T-helper 2 cell (primary cell): ENCODE measurements around the gene TRH.
A peak's percentile ranks its signal among the peaks of the same experiment; 100 is the strongest.
"Not testable (repeated sequence)": the region's sequence is repeated elsewhere in the genome, so short reads cannot be mapped to it uniquely, and the experiment has no call there.

Source experiments
- DNase-seq, 5 experiments: peaks; one replicate each; pipeline versions ENCODE4 v3.0.0 to v3.0.0-alpha.2; 2012 to 2022

TRH gene

DNA sequence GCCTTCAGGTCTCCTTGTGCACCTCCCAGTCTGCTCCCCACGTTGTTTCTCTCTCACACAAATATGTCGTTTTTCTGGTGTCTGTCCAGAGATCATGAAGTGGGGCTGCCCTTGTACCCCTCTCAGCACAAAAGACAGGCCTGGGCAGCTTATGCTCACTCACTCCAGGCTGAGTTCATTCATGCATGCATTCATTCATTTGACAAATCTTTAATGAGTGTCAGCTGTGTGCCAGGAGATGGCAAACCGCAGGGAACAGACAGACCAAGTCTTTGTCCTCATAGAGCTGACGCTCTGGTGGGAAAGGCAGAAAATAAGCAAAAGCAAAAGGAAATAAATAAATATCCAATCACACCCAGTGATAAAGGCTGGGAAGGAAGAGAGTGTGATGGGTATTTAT, 7.6 kb upstream of the TRH start:
- no peak for DNase-seq

- DNase-seq, result no peak
Observed at GRCh38 chr3:129967761-129968160, 6.8 kb upstream of the TRH start.

- no peak for DNase-seq
Observed at GRCh38 chr3:129971351-129972052, 3.0 kb upstream of the TRH start.

DNA sequence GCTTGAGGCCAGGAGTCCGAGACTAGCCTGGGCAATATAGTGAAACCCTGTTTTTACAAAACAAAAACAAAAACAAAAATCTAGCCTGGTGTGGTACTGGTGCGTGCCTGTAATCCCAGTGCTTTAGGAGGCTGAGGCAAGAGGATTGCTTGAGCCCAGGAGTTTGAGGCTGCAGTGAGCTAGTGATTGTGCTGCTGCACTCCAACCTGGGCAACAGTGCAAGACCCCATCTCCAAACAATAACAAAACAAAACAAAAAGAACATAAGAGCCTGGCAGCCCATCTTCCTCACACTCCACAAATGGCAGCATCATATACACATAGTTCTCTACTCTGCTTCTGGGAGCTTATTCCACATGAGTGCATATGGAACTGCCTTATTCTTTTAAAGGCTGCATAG, 2.2 kb upstream of the TRH start:
- DNase-seq, result no peak

GRCh38 chr3:129973853-129974563, 512 bp upstream of the TRH start:
- no peak for DNase-seq

- peak in 1 of 5 experiments; percentile 8 for DNase-seq
Observed at GRCh38 chr3:129974833-129975704, 549 bp downstream of the TRH start.

GRCh38 chr3:129975705-129976048, 1.2 kb downstream of the TRH start:
- no peak for DNase-seq

GRCh38 chr3:129976286-129976685, 1.8 kb downstream of the TRH start:
- DNase-seq, result no peak

DNA sequence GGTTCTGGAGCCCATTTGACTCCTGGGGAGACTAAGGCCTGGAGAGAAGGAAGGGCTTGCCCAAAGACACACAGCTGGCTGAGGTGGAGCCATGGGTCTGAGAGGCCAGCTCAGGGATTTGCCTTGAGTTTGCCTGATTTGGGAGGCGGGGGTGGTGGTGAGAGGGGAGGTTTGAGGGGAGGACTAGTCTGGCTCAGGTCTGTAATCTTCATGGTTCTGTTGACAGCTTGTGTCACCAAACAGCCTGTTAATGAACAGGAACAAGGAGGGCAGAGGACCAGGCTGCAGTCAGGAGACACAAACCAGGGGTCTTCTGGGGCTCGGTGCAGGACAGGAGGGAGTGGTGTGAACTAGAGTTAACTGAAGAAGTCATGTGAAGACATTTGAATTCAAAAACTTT, 3.6 kb downstream of the TRH start:
- DNase-seq, result no peak

DNA sequence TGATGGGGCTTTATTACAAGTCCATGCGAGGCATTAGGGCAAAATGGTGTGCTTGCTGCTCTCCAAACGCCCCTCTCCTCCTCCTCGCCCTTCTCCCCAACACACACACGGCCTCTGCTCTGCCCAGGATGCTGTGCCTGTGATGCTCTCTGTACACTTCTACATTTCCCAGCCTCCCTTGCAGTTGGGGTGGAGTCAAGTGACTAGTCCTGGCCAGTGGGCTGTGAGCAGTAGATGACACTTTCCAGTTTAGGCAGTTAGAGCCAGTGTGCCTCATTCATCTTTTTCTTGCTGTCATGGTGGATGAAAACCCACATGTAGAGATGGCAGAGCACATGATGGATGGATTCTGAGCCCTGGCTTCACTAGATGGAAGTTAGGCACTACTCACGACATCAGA, 5.4 kb downstream of the TRH start:
- no peak for DNase-seq

DNA sequence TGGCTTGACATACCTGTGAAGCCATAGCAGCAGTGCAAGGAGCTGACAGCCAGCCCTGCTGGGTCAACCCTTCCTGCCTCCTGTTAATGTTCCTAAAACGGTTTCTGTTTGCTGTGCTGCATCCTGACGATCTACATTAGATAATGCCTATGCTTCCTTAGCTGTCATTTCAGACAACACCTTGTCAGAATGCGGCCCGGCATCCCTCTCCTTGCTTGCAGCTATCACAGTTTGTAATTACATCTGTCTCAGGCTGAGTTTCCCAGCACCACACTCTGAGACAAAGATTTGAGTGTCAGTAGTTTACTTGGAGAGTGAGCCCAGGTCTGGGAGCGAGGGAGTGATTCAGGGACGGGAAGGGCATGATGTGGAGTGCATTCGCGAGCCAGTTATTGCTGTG, 9.0 kb downstream of the TRH start:
- no peak for DNase-seq

DNA sequence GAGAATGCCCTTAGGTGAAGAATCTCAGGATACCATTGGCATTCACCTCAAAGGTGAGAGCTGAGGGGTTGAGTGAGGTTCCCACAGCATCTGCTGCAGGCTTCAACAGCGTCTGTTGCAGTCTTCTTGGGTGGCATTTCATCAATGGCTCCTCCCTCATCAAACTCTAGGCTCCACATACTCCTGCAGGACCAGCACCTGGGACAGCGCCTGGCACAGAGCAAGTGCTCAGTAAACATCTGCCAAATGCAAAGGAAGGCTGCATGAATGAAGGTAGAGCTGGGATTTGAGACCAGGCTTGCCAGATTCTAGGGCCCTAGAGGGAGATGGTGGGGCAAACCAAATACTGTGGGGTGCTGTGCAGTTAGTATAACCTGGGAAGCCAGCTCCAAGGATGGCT, 9.6 kb downstream of the TRH start:
- no peak for DNase-seq

DNA sequence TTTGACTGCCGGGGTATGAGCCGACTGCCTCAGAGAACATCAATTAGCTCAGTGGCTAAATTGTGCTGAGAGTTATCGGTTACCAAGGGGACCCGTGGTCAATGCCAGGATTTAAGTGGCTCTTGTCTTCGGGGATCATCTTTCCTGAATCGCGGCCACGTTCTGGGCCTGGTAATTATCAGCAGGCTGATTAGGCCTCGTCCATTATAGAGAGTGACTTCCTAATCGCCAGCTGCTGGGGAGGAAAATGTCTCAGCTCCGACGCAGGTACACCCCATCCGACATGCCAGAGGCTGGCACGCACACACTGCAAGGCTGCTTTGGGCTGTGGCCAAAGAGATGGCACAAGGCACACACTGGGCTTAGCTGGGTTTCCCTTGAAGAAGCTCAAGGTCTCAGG, 10.6 kb downstream of the TRH start:
- DNase-seq, result no peak

DNA sequence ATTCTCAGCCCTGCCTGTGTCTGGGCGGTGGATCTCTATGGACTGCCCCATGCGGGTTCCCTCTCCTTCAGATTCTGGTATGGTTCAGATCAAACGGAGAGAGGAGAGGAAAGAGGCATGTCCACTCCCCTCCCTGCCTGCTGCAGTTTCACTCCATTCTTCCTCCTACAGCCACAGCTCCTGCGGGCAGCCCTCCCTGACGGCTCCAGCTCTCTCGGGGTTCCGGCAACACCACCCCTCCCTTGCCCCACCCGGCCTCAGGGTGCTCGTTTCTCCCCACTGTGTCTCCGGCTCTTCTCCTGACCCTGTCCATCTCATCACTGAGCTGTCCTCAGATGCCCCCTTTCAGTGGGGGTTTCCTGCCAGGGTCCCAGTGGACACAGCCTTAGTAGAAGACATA, 13.9 kb downstream of the TRH start:
- DNase-seq, result no peak

DNA sequence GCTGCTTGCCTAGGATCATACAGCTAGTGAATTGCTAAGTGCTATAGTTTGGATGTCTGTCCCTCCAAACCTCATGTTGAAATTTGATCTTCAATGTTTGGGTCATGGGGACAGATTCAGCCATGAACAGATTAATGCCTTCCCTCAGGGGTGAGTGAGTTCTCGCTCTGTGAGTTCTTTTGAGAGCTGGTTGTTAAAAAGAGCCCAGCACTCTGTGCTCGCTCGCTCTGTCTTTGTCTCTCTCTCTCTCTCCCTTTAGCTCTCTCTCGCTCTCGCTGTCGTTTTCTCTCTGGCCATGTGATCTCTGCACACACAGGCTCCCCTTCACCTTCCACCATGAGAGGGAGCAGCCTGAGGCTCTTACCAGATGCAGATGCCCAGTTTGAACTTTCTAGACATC, 14.9 kb downstream of the TRH start:
- no peak for DNase-seq

DNA sequence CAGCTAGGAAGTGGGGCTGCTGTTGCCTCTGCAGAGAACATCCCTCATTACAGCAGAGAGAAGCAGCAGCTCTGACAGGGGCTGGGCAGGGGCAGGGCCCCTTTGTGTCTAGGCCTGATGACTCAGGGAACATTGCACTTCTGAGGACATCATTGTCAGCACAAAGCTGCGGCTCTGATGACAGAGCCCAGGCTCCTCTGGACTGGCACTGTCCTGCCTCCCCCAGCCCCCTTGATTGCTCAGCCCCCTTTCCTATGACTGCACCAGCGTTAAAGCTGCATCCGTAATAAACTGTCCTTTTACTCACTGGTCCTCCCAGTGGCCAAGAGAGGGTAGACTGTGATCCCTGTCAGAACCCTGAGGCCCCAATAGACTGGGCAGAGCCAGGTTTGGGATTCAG, 18.3 kb downstream of the TRH start:
- no peak for DNase-seq

DNA sequence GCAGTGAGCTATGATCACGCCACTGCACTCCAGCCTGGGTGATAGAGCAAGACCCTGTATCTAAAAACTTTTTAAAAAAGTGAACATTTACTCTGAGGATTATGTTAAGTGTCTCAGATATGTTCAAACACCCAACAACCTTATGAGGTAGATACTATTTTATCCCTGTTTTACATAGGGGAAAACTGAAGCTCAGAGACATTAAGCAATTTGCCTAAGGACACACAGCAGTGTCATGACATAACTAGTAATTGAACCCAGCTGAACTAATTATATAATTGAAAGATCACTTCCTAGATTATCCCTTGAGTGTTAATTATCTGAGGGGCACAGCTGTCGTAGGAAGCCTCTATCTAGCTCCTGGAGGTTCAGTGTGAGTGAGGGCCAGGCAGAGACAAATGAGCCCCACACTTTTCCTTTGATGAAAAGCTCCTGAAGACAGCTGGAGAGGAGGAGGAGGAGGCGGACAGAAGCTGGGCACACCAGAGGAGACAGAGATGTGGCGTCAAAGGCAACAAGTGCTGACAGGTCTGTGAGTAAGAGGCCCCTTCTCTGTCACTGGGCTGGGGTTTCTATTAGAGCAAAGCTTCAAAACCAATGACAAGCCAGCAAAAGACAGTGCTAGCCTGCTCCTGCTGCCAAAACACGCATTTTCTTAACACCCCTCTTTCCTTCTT, 20.5 kb downstream of the TRH start:
- DNase-seq, result no peak

- no peak for DNase-seq
Observed at GRCh38 chr3:129996073-129996472, 21.6 kb downstream of the TRH start.

- not testable (repeated sequence) for DNase-seq
Observed at GRCh38 chr3:129999176-129999575, 24.7 kb downstream of the TRH start.

DNA sequence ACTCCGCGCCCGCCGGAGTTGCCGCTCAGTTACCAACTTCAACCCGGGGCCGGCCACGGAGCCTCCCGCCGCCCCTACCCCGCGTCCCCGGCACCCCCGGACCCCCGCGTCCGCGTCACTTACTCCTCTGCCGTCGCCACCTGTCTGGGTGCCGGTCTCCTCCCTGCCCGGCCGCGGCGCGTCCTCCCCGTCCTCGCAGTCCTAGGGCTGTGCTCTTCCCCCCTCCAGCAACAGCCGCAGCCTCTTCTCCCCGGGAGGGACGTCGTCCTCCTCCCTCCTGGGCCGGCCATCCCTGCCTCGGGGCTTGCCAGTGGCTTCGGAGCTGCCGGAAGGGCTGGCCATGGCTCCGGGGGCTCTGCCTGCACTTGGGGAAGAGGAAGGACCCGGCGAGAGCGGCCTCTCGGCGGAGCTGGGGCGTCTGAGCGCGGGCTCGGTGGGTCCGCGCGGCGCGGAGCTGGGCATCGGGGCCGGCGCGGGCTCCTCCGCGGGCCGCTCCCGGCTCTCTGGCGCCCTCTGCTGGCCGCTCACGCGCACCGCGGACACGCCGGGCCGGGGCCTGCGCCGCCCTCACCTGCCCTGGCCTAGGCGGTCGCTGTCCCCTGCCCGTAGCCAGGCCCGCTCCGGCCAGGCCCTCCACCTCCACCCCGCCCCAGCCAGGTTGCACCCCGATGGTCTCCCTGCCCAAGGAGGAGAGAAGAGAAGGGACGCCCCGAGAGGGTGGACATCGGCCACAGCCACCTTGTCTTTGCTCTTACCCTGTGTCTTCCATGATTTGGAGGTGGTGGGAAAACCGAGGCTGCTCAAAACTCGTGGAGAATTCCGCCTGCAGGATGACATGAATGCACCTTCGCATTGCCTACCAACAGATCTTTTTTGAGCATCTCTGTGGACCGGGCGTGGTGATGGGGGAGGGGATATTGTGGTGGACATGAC, 28.4 kb downstream of the TRH start:
- peak; percentile 36 to 61 (median 52) for DNase-seq

DNA sequence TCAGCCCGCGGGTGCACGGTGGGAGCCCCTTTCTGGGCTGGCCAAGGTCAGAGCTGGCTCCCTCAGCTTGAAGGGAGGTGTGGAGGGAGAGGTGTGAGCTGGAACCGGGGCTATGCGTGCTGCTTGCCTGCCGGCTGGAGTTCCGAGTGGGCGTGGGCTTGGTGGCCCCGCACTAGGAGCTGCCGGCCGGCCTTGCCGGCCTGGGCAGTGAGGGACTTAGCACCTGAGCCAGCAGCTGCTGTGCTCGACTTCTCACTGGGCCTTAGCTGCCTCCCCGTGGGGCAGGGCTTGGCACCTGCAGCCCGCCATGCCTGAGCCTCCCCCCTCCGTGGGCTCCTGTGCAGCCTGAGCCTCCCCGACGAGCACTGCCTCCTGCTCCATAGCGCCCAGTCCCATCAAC, 36.0 kb downstream of the TRH start:
- no peak for DNase-seq

DNA sequence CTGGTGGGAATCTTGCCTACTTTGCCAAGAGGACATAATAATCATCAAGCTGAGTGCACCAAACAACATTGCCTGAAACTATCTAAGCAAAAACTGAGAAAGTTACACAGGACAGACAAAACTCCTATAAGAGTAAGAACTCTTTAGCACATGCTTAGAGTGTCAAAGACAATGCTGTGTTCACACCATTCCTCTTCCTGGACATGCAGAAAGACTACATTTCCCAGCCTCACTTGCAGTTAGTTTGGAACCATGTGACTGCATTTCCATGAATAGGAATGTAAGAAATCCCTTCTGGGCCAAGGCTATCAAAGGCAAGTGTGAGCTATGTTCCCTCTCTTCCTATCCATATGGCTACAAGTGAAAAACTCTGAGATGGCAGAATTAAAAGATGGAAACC, 37.6 kb downstream of the TRH start:
- DNase-seq, result not testable (repeated sequence)
